ENCODE measurements around the gene DCUN1D2.

Gene DCUN1D2

GRCh38 chr13:113519556-113519955 lies 29.0 kb upstream of the DCUN1D2 start:
- H3K27me3 ChIP-seq (replicated peaks; ENCODE audit: control insufficient read depth, insufficient read depth, low read length, poor library complexity, severe bottlenecking) = no peaks in the 10 kb centered on the region
- H3K4me1 ChIP-seq (ENCODE audit: control insufficient read depth, insufficient read depth, low read length, poor library complexity, severe bottlenecking) = no peaks in the 10 kb centered on the region
- H3K9me3 ChIP-seq (ENCODE audit: control insufficient read depth, low read length) = no peaks in the 10 kb centered on the region
- H3K27ac ChIP-seq (ENCODE audit: insufficient read depth, low read length, poor library complexity, severe bottlenecking) = no peak overlapping the region
- H3K36me3 ChIP-seq (ENCODE audit: control insufficient read depth, insufficient read depth, low read length) = no peaks in the 10 kb centered on the region
- H3K4me3 ChIP-seq (ENCODE audit: insufficient read depth, low read depth, low read length, poor library complexity, severe bottlenecking) = no peak overlapping the region
- DNase-seq = no peak

- Histone ChIP-seq H3K36me3 (ENCODE audit: control insufficient read depth, insufficient read depth, low read length) (no peaks in the 10 kb centered on the region), H3K4me3 (ENCODE audit: insufficient read depth, low read depth, low read length, poor library complexity, severe bottlenecking) (no peak overlapping the region), H3K4me1 (ENCODE audit: control insufficient read depth, insufficient read depth, low read length, poor library complexity, severe bottlenecking) (no peaks in the 10 kb centered on the region), H3K27me3 (replicated peaks; ENCODE audit: control insufficient read depth, insufficient read depth, low read length, poor library complexity, severe bottlenecking) (no peaks in the 10 kb centered on the region), H3K27ac (ENCODE audit: insufficient read depth, low read length, poor library complexity, severe bottlenecking) (no peak overlapping the region), H3K9me3 (ENCODE audit: control insufficient read depth, low read length) (no peaks in the 10 kb centered on the region)
- DNase-seq = no peak
These were observed 27.7 kb upstream of the DCUN1D2 start for GRCh38 chr13:113518076-113518803.

- H3K27ac ChIP-seq (ENCODE audit: insufficient read depth, low read length, poor library complexity, severe bottlenecking) = no peak overlapping the region
- H3K36me3 ChIP-seq (ENCODE audit: control insufficient read depth, insufficient read depth, low read length) = peaks cover 13% of the 10 kb centered on the region
- DNase-seq = no peak
- H3K27me3 ChIP-seq (replicated peaks; ENCODE audit: control insufficient read depth, insufficient read depth, low read length, poor library complexity, severe bottlenecking) = no peaks in the 10 kb centered on the region
- no peak overlapping the region for H3K4me3 ChIP-seq (ENCODE audit: insufficient read depth, low read depth, low read length, poor library complexity, severe bottlenecking)
- no peaks in the 10 kb centered on the region for H3K9me3 ChIP-seq (ENCODE audit: control insufficient read depth, low read length)
- no peaks in the 10 kb centered on the region for H3K4me1 ChIP-seq (ENCODE audit: control insufficient read depth, insufficient read depth, low read length, poor library complexity, severe bottlenecking)
These were observed 24.3 kb upstream of the DCUN1D2 start for GRCh38 chr13:113514847-113515246.

GRCh38 chr13:113513761-113514160 lies 23.2 kb upstream of the DCUN1D2 start:
- Histone ChIP-seq H3K4me1 (ENCODE audit: control insufficient read depth, insufficient read depth, low read length, poor library complexity, severe bottlenecking) (no peaks in the 10 kb centered on the region), H3K27ac (ENCODE audit: insufficient read depth, low read length, poor library complexity, severe bottlenecking) (no peak overlapping the region), H3K36me3 (ENCODE audit: control insufficient read depth, insufficient read depth, low read length) (peaks cover 13% of the 10 kb centered on the region), H3K9me3 (ENCODE audit: control insufficient read depth, low read length) (no peaks in the 10 kb centered on the region), H3K27me3 (replicated peaks; ENCODE audit: control insufficient read depth, insufficient read depth, low read length, poor library complexity, severe bottlenecking) (no peaks in the 10 kb centered on the region), H3K4me3 (ENCODE audit: insufficient read depth, low read depth, low read length, poor library complexity, severe bottlenecking) (no peak overlapping the region)
- no peak for DNase-seq

- DNase-seq = no peak
- peaks cover 16% of the 10 kb centered on the region for H3K36me3 ChIP-seq (ENCODE audit: control insufficient read depth, insufficient read depth, low read length)
- no peaks in the 10 kb centered on the region for H3K27me3 ChIP-seq (replicated peaks; ENCODE audit: control insufficient read depth, insufficient read depth, low read length, poor library complexity, severe bottlenecking)
- no peaks in the 10 kb centered on the region for H3K9me3 ChIP-seq (ENCODE audit: control insufficient read depth, low read length)
- no peak overlapping the region for H3K27ac ChIP-seq (ENCODE audit: insufficient read depth, low read length, poor library complexity, severe bottlenecking)
- H3K4me3 ChIP-seq (ENCODE audit: insufficient read depth, low read depth, low read length, poor library complexity, severe bottlenecking) = no peak overlapping the region
- no peaks in the 10 kb centered on the region for H3K4me1 ChIP-seq (ENCODE audit: control insufficient read depth, insufficient read depth, low read length, poor library complexity, severe bottlenecking)
These were observed 20.9 kb upstream of the DCUN1D2 start for GRCh38 chr13:113511361-113511760.

GRCh38 chr13:113510871-113511270 lies 20.4 kb upstream of the DCUN1D2 start:
- H3K4me1 ChIP-seq (ENCODE audit: control insufficient read depth, insufficient read depth, low read length, poor library complexity, severe bottlenecking) = no peaks in the 10 kb centered on the region
- H3K27me3 ChIP-seq (replicated peaks; ENCODE audit: control insufficient read depth, insufficient read depth, low read length, poor library complexity, severe bottlenecking) = no peaks in the 10 kb centered on the region
- H3K36me3 ChIP-seq (ENCODE audit: control insufficient read depth, insufficient read depth, low read length) = peaks cover 16% of the 10 kb centered on the region
- no peak overlapping the region for H3K4me3 ChIP-seq (ENCODE audit: insufficient read depth, low read depth, low read length, poor library complexity, severe bottlenecking)
- no peaks in the 10 kb centered on the region for H3K9me3 ChIP-seq (ENCODE audit: control insufficient read depth, low read length)
- no peak for DNase-seq
- no peak overlapping the region for H3K27ac ChIP-seq (ENCODE audit: insufficient read depth, low read length, poor library complexity, severe bottlenecking)

- H3K4me1 ChIP-seq (ENCODE audit: control insufficient read depth, insufficient read depth, low read length, poor library complexity, severe bottlenecking) = no peaks in the 10 kb centered on the region
- no peaks in the 10 kb centered on the region for H3K27me3 ChIP-seq (replicated peaks; ENCODE audit: control insufficient read depth, insufficient read depth, low read length, poor library complexity, severe bottlenecking)
- DNase-seq = no peak
- H3K4me3 ChIP-seq (ENCODE audit: insufficient read depth, low read depth, low read length, poor library complexity, severe bottlenecking) = no peak overlapping the region
- H3K27ac ChIP-seq (ENCODE audit: insufficient read depth, low read length, poor library complexity, severe bottlenecking) = no peak overlapping the region
- H3K36me3 ChIP-seq (ENCODE audit: control insufficient read depth, insufficient read depth, low read length) = peaks cover 16% of the 10 kb centered on the region
- H3K9me3 ChIP-seq (ENCODE audit: control insufficient read depth, low read length) = no peaks in the 10 kb centered on the region
These were observed 19.5 kb upstream of the DCUN1D2 start for GRCh38 chr13:113509989-113510388.

GRCh38 chr13:113508521-113509254 lies 18.2 kb upstream of the DCUN1D2 start:
- H3K4me1 ChIP-seq (ENCODE audit: control insufficient read depth, insufficient read depth, low read length, poor library complexity, severe bottlenecking) = no peaks in the 10 kb centered on the region
- H3K9me3 ChIP-seq (ENCODE audit: control insufficient read depth, low read length) = no peaks in the 10 kb centered on the region
- H3K27me3 ChIP-seq (replicated peaks; ENCODE audit: control insufficient read depth, insufficient read depth, low read length, poor library complexity, severe bottlenecking) = no peaks in the 10 kb centered on the region
- H3K27ac ChIP-seq (ENCODE audit: insufficient read depth, low read length, poor library complexity, severe bottlenecking) = no peak overlapping the region
- peaks cover 16% of the 10 kb centered on the region for H3K36me3 ChIP-seq (ENCODE audit: control insufficient read depth, insufficient read depth, low read length)
- no peak for DNase-seq
- no peak overlapping the region for H3K4me3 ChIP-seq (ENCODE audit: insufficient read depth, low read depth, low read length, poor library complexity, severe bottlenecking)

GRCh38 chr13:113507505-113508345 lies 17.2 kb upstream of the DCUN1D2 start:
- Histone ChIP-seq H3K9me3 (ENCODE audit: control insufficient read depth, low read length) (no peaks in the 10 kb centered on the region), H3K4me3 (ENCODE audit: insufficient read depth, low read depth, low read length, poor library complexity, severe bottlenecking) (no peak overlapping the region), H3K27ac (ENCODE audit: insufficient read depth, low read length, poor library complexity, severe bottlenecking) (no peak overlapping the region)

More at GRCh38 chr13:113507505-113508345, 17.2 kb upstream of the DCUN1D2 start:
- Histone ChIP-seq H3K27me3 (replicated peaks; ENCODE audit: control insufficient read depth, insufficient read depth, low read length, poor library complexity, severe bottlenecking) (no peaks in the 10 kb centered on the region), H3K36me3 (ENCODE audit: control insufficient read depth, insufficient read depth, low read length) (peaks cover 20% of the 10 kb centered on the region), H3K4me1 (ENCODE audit: control insufficient read depth, insufficient read depth, low read length, poor library complexity, severe bottlenecking) (no peaks in the 10 kb centered on the region)
- DNase-seq = no peak
